ENCODE results near the gene RWDD4.
"Not testable (repeated sequence)": the region's sequence is repeated elsewhere in the genome, so short reads cannot be mapped to it uniquely, and the experiment has no call there.

Gene RWDD4

DNA sequence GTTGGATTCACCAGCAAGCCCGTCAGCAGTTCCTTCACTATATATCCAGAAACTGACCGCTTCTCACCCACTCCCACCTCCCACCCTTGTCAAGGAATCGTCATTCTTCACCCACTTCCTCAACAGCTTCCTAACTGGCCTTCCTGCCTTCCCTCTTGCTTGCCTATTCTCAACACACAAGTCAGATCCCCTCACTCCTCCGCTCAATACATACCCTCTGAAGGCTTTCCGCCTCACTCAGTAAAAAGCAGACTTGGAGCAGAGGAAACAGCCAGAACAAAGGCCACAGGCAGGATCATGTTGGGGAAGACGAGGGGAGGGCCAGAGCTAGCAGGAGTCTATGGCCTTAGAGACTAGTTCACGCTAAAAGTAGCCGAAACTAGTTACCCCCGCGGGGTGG, 23.7 kb downstream of the RWDD4 start:
- DNase-seq, result no peak

DNA sequence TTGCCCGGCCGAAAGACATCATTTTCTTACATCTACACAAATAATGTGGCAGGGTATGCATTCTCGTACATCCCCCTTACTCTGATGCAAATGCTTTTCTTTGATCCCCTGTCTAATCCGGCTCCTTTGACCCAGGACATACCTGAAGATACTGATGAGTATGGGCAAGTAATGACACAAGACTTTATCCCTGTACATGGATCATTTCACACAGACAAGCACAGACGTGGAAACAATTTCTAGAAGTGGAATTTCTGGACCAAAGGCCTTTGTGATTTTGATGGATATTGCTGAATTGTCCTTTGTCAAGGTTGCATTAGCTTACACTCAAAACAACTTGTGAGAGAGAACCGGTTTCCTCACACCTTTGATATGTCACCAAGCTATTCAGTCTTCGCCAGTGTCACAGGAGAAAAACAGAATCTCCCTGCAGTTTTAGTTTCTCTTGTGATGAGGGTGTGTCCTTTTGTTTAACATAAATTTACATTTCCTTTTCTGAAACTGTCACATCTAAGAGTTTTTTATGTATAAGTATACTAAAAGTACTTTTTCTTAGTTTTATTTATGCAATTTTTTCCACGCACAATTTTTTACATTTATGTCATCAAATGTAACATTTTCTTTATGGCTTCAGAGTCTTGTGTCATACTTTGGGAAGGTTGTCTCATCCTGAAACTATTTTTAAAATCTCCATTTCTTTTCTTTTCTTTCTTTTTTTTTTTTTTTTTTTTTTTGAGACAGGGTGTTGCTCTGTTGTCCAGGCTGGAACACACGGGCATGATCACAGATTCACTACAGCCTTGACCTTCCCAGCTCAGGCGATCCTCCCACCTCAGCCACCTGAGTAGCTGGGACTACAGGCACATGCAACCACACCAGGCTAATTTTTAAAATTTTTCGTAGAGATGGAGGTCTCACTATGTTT, 25.2 kb downstream of the RWDD4 start:
- no peak for DNase-seq

DNA sequence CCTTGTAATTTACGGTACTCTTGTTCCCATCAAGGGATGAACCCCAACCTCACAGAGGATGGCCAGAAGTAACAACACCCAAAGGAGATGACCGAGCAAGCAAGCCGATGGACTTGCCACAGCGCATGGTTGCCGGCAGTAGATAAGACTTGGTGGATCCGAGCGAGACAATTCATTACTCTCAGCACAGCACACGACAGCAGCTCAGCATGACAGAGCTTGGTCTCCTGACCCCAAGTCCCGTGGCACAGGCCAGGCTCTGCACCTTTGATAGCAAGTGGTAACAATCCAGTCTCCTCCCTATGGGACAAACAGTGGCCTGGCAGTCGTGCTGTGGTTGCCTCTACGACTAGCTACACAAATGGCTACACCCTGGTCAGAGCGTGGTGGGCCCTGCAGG, 26.3 kb downstream of the RWDD4 start:
- DNase-seq, result no peak

DNA sequence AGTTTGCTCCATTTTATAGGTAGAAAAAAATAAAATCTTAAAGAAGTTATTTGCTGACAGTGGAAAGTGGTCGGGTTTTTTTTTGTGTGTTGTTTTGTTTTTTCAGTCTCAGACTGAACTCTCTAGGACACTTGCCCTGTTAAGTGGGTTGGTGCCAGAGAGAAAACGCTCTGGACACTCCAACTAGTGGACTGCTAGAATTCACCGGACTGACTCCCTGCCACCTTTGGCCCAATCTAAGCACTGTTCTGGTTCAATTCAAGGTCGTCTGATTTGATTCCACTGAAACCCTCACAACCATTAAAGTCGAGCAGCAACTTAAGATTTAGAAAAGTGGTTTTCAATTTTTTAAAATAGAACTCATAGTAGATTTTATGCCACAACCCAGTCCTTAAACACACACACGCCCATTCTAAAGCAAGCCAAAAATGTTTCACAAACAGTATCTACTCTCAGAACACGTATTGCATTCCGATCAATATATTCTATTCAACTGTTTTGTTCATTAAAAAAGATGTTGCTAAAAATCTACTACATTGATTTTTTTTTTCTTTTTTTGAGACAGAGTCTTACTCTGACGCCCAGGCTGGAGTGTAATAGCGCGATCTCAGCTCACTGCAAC, 27.3 kb downstream of the RWDD4 start:
- no peak for DNase-seq

DNA sequence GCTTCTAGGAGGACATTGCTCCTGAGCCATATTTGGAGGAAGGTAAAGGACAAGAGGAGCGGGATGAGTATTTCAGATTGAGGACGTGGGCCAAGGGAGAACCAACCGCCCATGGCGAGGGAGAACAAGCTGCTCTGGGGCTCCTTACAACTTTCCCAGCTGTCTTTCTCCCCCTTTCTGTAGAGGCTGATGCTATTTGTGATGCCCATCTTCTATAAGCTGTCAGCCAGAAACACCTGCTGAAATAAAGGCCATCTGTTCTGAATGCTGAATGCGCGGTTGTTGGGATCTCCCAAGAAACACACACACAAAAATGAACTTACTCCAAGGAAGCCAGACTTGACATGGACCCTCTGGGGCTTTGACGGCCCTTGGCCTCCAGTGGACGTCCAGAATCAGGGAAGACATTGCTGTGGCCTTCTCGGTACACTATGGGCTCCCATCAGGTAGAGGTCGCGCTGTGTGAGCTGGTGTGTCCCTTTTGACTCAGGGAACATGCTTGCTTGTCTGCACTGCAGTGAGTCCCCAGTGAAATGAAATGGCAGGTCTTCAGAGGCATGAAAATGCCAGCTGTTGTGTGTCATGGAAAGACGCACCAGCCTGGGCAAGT, 30.9 kb downstream of the RWDD4 start:
- DNase-seq, result no peak

DNA sequence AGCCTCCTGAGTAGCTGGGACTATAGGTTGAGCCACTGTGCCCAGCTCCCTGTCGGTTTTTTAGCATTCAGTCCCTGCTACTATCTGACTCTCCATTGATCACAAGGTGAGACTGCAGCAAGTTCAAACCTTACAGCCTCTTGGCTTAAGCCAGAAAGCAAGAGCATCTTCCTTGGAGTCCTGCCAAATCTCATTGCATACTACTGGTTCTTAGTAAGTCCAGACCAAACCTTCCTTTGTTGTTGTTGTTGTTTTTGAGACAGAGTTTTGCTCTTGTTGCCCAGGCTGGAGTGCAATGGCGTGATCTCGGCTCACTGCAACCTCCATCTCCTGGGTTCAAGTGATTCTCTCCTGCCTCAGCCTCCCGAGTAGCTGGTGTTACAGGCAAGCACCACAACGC, 31.7 kb downstream of the RWDD4 start:
- not testable (repeated sequence) for DNase-seq

DNA sequence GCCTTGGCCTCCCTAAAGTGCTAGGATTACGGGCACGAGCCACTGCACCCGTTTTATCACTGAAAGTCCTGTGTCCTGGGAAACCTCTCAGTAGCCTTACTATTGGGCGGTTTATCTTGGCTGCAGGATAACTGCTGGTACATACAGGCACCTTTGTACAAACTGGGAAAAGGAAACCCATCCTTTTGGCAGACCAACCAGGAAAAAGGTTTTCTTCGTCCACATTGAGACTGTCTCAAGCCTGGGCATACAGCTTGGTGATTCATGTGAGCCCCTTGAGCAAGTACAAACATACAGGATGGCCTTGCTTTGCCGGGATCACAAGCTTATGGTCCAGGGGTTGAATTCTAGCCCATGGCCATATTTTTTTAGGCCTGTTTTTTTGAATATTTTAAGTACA, 32.8 kb downstream of the RWDD4 start:
- DNase-seq, result no peak

DNA sequence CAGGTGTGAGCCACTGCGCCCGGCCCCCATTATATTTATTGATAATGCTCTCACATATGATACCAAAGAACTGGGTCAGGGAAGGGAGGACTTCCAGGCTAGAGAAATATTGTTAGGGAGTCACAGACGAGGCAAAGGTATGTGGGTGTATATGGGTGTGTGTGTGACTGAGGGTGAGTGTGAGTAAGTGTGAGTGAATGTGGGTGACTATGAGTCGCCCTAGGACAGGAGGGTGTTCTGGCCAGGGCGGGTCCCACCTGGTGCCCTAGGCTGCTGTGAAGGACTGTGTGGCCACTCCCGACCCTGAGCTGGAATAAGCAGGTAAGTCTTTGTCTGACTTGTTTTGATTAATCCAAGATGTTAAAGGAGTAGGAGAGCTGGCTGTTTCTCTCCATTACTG, 34.4 kb downstream of the RWDD4 start:
- no peak for DNase-seq

DNA sequence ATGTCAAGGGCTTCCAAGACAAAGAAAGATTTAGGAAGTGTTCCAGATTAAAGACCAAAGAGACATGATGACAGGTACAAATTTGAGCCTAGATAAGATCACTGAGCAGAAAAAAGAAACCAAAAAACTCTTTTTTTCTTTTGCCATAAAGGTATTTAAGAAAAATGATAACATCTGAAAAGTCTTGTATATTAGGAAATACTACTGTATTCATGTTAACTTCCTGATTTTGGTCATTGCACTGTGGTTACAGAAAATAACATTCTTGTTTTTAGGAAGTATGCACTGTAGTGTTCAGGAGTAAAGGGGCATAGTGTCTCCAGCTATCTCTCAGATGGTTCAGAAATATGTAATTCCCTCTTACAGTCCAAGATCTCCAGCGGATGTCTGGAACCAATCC, 37.1 kb downstream of the RWDD4 start:
- no peak for DNase-seq

DNA sequence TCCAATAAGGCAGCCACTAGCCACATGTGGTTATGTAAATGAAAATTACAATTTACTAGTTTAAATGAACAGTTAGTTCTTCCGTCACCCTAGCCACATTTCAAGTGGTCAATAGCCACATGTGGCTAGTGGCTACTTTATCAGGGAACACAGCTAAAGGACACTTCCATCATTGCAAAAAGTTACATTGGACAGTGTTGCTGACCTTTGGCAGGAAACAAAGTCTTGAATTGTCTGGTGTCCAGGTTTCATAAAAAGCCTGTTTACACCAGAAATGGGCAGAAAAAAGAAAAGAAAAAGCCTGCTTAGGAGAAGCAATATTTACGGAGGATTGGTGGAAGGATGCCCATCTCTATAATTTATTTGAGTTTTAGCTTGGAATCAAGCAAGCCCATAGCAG, 38.6 kb downstream of the RWDD4 start:
- DNase-seq, result no peak

DNA sequence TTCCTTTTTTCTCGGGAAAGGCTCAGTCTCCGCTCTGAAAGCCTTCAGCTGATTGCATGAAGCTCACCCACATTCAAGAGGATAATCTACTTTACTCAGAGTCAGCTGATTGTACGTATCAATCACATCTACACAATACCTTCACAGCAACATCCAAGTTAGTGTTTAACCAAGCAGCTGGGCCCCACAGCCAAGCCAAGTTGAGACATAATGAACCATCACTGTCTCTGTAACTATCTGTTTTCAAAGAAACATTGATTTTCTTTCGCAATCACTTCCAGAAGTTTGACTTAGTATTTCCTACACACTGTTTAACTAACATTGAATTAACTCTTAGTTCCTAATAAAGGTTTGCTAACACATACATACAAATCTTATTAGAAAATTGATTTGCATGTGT, 40.3 kb downstream of the RWDD4 start:
- no peak for DNase-seq

DNA sequence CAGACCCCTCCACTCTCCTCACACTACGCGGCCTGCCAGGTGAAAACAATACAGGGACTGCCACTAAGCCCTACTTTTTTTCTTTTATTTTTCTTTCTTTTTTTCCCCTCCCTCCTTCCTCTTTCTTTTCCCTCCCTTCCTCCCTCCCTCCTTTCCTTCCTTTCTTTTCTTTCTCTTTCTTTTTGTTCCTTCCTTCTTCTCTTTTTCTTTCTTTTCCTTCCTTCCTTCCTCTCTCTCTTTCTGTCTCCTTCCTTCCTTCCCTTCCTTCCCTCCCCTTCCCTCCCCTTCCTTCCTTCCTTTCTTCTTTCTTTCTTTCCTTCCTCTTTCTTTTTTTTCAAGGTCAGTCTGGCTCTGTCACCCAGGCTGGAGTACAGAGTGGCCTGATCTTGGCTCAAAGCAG, 41.9 kb downstream of the RWDD4 start:
- no peak for DNase-seq

DNA sequence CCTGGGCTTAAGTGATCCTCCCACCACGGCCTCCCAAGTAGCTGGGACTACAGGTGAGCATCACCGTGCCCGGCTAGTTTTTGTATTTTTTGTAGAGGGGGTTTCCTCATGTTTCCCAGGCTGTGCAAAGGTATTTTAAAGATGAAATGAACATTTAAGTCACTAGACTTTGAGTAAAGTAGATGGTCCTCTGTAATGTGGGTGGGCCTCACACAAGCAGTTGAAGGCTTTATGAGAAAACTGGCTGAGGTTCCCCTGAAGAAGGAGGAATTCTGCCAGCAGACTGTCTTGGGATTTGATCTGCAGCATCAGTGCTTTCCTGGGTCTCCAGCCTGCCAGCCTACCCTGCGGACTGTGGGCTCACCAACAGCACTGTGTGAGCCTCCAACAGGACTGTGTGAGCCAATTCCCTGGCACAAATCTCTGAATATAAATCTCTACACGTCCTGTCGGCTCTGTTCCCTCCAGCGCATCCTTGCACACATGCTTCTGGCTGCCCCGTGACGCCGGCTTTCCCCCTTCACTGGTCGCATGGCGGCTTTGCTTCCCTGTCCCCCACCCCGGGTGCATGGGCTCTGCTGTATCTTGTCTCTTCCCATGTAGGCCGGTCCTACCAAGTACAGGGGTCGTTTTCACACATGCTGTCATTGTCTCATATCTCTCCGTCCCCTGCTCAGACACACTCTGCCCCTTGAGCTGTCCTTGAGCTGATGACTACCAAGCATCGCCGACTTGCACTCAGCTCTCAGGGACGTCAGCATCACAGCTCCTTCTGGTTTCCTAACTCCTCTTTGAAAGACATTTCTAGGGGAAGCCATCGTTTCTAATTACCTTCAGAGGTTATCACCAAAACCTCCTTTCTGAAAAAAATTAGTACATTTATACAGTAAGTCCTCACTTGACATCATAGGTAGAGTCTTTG, 46.4 kb downstream of the RWDD4 start:
- no peak for DNase-seq

DNA sequence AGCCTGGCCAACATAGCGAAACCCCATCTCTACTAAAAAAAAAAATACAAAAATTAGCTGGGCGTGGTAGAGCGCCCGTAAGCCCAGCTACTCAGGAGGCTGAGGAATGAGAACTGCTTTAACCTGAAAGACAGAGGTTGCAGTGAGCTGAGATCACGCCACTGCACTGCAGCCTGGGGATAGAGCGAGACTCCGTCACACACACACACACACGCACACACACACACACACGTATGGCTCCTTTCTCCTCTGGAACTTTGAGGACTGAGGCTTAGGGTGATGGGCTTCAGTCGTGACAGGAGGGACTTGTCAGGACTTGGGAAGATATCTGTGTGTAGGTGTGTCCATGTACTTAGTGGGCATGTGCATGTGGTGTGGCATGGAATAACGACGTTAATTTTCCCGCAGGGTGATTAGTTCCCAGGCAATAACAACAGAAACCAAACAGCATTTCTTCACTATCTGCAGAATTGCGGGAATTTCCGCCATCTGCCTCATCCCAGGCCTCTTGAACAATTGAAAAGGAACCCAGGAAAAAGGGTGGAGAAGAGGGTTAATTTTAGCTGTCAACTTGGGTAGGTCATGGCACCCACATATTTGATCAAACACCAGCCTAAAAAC, 47.7 kb downstream of the RWDD4 start:
- no peak for DNase-seq

DNA sequence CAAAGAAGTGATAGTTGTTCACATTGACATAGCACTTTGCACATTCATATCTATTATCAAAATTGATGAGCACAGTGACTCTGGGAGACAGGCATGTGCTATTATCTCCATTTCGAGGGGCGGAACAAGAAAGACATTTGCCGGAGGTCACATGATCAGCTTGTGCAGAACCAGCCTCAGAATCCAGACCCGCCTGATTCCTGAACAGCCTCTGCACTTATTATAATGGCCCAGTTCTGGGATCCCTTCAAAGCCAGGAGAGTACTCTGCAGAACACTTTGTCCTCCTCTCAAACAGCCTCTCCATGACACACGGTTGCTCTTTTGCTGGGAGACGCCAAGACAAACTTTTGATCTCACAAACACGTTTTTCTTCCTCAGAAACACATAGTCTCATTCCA, 48.4 kb downstream of the RWDD4 start:
- no peak for DNase-seq

DNA sequence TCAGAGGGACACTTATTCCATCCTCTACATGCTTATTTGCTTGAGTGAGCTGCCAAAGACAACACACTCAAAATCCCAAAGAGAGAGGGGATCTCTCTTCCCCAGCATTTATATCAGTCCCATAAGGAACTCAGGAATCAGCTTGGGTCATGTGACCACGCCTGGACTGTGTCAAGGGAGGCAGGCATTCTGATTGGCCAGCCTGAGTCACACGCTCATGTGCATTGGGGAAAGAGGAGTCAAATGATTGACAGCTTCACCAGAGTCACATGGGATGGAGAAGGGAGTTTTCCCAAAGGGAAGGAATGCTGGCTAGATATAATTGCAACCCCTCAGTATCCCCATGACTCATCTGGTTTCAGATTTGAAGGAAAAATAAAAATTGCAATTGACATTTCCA, 49.0 kb downstream of the RWDD4 start:
- DNase-seq, result no peak

DNA sequence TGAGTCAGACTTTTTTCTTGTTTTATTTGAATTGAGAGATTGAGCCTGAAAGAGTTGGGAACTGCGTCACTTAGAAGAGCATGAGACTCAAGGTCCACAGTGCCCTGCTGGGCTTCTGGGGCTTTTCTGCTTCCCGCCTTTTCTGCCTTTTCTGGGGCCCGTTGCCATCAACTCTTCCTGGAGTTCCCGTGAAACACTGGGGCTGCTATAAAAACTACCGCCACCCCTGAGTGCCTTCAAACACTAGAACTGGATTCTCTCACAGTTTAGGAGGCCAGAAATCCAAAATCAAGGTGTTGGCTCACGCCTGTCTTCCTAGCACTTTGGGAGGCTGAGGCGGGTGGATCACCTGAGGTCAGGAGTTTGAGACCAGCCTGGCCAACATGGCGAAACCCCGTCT, 49.8 kb downstream of the RWDD4 start:
- no peak for DNase-seq

DNA sequence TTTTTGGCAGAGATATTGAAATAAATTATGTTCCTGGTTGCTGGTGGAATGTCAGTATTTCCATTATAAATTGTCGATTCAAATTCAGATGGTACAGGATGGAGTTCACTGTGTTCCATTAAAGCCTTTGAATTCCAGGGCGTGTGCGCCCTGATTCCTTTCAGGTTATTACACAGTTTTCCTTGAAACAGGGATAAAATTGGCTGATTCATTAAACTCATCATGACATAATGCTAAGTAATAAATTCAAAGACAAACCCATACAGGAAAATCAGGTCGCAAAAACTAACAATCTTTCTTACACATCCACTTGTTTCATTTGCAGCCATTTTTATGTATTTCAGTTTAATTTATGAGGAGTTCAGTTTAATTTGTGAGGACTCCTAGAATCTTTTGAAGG, 51.1 kb downstream of the RWDD4 start:
- DNase-seq, result no peak

DNA sequence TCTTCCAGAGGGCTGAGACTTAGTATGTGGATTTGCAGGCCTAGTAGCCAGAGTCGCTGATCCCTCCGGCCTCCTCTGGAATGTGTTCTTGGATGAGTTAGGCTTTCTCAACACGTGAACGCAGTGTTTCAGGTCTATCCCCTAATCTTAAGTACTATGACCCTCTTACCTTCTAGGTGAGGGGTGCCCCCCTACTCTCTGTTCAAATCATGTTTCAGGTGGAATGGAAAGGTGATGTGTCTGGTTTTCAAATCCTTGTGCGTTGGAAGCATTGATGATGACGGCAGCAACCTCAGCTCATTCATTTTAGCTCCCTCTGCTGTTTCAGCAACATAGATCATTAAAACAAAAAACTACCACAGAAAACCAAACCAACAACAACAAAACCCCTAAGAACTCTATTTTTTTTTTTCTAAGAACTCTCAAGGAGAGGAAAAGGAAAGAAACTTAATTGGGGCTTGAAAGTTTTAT, 56.4 kb downstream of the RWDD4 start:
- DNase-seq, result no peak

DNA sequence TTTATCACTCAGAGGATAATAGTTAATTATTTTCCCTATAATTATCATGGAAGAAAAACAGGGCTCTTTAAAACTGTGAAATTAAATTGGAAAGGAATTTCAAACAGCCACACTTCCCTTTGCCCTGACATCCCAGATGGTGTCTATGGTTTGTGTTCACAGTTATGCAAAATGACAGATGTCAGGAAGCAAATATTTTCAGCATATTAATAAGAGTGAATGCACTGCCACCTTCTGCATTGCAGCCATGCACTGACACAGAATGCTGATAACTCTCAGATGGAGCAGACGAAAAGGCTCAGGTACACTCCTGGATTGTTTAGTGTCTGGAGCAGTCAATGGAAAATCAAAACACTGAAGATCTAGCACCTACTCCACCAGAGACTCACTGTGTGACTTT, 57.6 kb downstream of the RWDD4 start:
- no peak for DNase-seq

DNA sequence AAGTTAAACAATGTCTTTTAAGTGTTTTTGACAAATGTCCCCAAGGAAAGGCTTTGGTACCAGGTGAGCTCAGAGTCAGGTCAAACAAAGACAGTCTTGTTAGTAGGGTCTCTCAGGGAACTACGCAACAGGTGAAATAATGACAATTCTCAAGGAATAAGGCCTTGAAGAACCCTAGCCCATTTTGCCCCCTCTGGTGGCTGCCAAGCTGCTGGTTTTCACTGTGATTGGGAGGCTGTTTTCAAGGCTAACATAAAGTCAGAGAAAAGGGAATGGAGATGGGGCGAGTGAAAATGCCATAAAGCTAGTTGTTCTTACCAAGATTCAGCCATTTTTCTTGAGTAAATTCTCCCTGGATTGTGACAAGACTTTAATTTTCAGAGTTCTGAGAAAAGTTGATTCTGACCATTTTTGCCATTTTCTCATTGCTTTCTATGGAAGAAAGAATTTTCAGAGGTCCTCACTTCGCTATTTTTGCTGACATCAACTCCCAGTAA, 58.7 kb downstream of the RWDD4 start:
- no peak for DNase-seq

DNA sequence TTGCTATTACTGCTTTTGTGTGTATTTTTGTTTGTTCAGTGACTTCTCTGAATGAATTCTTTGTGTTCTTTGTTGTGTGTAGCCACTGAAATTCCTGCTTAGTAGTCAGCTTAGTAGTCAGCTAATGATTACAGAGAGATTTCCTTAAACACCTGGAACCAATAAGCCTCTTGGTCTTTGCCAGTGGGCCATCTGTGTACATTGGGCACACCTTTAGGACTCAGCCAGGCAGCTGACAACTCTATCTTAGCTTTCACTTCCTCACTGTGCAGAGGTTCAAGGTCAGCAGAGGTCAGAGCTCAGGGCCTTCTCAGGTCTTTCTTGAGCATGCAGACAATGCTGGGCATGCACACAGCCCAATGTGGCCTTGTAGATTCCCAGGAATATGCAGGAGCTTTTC, 59.3 kb downstream of the RWDD4 start:
- DNase-seq, result no peak
